ENCODE results near the gene ZNF576.
"Not testable (repeated sequence)": the region's sequence is repeated elsewhere in the genome, so short reads cannot be mapped to it uniquely, and the experiment has no call there.

Gene ZNF576

GRCh38 chr19:43628646-43629326, 32.4 kb downstream of the ZNF576 start:
- DNase-seq, result no peak

GRCh38 chr19:43631491-43631890, 35.1 kb downstream of the ZNF576 start:
- DNase-seq, result no peak

GRCh38 chr19:43633520-43633919, 37.1 kb downstream of the ZNF576 start:
- DNase-seq, result no peak

DNA sequence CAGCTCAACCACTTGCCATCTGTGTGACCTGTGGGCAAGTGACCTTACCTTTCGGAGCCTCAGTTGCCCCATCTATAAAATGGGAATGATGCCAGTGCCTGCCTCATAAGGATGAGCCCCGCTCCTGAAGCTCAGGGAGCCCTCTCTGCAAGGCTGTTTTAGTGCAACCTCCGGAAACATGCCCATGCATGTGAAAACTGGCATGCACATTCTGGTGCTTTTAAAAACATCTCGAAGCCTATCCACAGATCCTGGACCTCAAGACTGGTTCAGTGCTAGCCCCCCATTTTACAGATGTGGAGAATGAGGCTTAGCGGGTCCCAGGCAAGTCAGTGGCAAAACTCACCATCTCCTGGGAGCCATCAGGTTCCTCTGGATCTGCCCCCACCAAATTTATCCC, 37.7 kb downstream of the ZNF576 start:
- DNase-seq, result no peak

GRCh38 chr19:43634506-43634871, 38.1 kb downstream of the ZNF576 start:
- DNase-seq, result no peak

- DNase-seq, result no peak
Measured at GRCh38 chr19:43634872-43635560, 38.6 kb downstream of the ZNF576 start.

GRCh38 chr19:43635561-43635940, 39.2 kb downstream of the ZNF576 start:
- not testable (repeated sequence) for DNase-seq

DNA sequence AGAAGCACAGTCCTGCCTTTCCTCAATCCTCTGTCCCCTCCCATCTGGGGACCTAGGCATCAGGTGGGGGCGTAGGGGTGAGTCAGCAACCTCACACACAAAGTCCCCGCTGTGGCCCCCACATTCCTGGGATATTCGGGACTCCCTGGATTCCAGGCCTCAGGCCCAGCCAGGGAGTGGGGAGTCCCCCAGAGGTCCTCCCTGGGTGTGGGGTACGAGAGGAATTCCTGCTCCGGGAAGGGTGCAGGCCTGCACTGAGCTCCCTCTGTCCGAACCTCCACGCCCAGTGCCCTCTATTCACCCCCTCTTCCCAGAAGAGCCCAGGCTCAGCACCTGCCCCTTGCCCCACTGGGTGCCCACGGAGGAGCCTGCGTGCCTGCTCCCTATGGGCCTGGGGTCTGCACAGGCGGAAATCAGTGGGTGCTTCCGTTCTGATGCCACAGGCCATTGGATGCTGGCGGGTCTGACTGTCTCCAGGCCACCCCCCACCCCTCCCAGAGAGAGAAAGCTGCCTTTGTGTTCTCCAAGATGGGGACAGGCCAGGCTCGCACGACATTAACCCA, 39.8 kb downstream of the ZNF576 start:
- DNase-seq, result no peak

DNA sequence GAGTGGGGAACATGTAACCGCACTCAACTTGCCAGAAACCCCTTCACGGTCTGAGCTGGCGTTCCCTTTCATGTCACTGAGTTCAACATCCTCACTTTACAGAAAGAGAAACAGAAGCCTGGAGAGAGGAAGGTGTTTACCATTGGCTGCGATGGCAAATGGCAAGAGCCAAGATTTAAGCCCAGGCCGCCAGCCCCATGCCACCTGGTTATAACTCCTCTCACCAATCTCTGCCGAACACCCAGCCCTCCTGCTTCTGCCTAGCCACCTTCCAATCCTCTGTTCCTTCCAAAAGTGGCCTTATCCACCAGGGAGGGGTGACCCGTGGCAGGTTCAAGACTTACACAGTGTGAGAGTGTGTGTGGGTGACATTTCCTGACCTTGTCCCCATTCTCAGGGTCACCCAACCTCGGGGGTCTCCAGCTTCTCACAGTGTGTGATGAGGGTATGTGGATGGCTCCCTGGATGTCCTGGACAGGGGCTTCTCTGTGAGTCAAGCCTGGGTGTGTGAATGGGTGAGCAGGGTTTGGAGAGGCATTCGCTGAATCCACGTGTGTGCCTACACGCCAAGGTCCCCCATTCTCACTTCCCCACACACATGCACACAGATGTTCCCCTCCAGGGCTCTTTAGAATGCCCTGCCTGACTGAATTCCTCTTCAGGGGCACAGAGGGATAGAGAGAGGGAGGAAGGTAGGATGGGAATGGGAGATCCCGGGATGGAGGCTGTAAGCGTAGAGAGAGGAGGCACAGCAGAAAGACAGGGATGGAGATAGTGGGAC, 42.0 kb downstream of the ZNF576 start:
- no peak for DNase-seq

GRCh38 chr19:43638995-43639518, 42.7 kb downstream of the ZNF576 start:
- no peak for DNase-seq

GRCh38 chr19:43639519-43640423, 43.4 kb downstream of the ZNF576 start, which contains the start of gene CADM4:
TSS of gene CADM4 (minus strand) at chr19:43639850. CDS start at chr19:43639790, 60 bp downstream.
- peak; percentile 4 for DNase-seq

DNA sequence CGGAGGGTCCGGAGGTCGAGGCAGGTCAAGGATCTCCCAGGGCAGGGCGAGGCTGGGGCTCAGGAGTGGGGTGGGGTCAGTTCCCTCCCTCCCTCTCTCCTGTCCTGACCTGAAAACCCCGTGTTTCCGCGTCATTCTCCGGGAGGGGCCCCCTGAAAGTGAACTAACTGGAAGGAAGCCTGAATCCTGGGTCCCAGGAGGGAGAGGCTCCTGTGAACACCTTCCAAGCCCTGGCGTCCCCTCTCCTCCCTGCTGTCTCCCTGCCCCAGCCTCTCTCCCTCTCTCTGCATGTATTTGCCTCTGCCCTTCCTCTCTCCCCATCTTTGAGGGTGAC, 44.0 kb downstream of the ZNF576 start:
- no peak for DNase-seq

DNA sequence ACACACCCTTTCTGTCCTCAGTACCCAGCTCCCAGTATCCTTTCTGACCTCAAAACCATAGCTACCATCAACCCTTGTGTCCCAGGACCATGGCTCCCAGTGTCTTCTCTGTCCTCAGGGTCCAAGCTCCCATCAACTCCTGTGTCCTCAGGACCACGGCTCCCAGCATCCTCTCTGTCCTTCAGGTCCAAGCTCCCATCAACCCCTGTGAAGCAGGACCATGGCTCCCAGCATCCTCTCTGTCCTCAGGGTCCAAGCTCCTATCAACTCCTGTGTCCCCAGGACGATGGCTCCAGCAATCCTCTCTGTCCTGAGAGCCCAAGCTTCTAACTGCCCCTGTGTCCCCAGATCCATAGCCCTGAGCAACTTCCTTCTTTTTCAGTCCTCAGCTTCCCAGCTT, 44.9 kb downstream of the ZNF576 start:
- no peak for DNase-seq

DNA sequence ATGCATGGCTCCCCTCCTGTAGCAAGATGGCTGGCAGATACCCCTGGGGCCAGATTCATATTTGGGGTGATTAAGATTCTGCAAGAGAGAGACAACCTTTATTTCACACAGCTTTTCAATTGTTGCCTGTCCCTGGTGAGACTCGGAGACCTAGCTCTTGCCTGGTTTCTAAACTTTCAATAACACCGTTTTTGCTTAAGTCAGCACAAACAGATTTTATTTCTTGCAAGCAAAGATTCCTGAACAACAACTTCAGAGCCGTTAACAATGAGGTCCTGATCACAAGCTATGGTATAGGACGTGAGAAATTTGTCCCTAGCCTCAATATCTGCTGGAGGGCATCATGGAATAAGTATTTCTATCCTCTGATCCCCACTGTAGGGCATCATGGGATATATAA, 46.1 kb downstream of the ZNF576 start:
- DNase-seq, result no peak

DNA sequence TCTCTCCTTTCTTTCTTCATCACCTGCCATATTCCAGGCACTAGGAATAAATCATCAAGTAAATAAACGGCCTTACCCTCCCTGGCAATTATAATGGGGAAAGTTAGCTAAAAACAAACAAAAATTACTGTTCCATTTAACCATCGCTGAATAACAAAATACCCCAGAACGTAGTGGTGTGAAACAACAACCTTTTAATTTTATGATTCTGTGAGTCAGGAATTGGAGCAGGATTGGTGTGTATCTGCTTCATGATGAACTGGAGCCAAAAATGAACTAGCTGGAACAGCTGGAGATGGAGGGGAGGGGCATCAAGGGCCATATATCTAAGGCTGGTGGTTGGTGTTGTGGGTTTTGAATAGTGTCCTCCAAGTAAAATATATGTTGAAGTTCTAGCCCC, 46.9 kb downstream of the ZNF576 start:
- no peak for DNase-seq

GRCh38 chr19:43644181-43644580, 47.8 kb downstream of the ZNF576 start:
- no peak for DNase-seq

DNA sequence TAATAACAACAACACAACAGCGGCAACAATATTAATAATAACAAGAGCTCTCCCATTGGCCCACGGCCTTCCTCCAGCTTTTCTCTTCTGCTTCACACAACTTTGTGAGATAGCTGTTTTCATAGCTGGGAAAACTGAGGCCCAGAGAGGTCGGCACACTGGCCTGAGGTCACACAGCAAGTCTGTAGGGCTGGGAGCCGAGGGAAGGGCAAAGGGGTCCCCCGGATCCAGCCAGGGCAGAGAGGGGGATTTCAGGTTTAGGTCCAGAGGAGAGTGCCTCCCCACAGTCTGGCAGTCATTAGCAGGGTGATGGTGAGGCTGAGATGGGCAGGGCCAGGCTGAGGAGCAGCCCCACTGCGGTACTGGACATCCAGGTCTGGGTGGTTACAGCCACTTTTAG, 52.2 kb downstream of the ZNF576 start:
- no peak for DNase-seq

- no peak for DNase-seq
Measured at GRCh38 chr19:43649514-43649913, 53.1 kb downstream of the ZNF576 start.

- DNase-seq, result not testable (repeated sequence)
Measured at GRCh38 chr19:43650276-43650675, 53.9 kb downstream of the ZNF576 start.
